ENCODE data around the gene FAR1. TPM values are rescaled to one million over a fixed set of nuclear protein-coding genes. Genes with fewer than 3 reads are reported as not detected.
"Not testable (repeated sequence)": the region's sequence is repeated elsewhere in the genome, so short reads cannot be mapped to it uniquely, and the experiment has no call there.

FAR1 gene
- total RNA-seq, 2 experiments from 2014 or later, result 34.8 to 36.4 TPM

GRCh38 chr11:13649619-13650018 is 18.8 kb upstream of the FAR1 start:
- CTCF ChIA-PET, result no interaction called here
- no peaks in the 10 kb centered on the region for H3K9me3 Mint-ChIP-seq (ENCODE audit: low read depth)
- ATAC-seq (no peak), DNase-seq (no peak)
- intact Hi-C loops (cut with DNase I, micrococcal nuclease), result no loop called here
- no peaks in the 10 kb centered on the region for H3K36me3 Mint-ChIP-seq (ENCODE audit: low read depth)
- H3K4me1 Mint-ChIP-seq, result no peaks in the 10 kb centered on the region
- POLR2A ChIA-PET, result no interaction called here
- H3K27ac Mint-ChIP-seq, result no peak overlapping the region
- H3K4me3 Mint-ChIP-seq, result no peak overlapping the region
- H3K27me3 Mint-ChIP-seq, result peaks cover 16% of the 10 kb centered on the region

GRCh38 chr11:13651515-13651914 is 17.0 kb upstream of the FAR1 start:
- H3K27ac Mint-ChIP-seq, H3K4me3 Mint-ChIP-seq, DNase-seq: not testable (repeated sequence)

GRCh38 chr11:13661074-13661623 is 7.3 kb upstream of the FAR1 start:
- no peak overlapping the region for H3K27ac Mint-ChIP-seq
- H3K36me3 Mint-ChIP-seq (ENCODE audit: low read depth), result no peaks in the 10 kb centered on the region
- H3K27me3 Mint-ChIP-seq, result peaks cover 11% of the 10 kb centered on the region
- intact Hi-C loops (cut with DNase I, micrococcal nuclease), result no loop called here
- H3K9me3 Mint-ChIP-seq (ENCODE audit: low read depth), result peaks cover 8% of the 10 kb centered on the region
- H3K4me1 Mint-ChIP-seq, result no peaks in the 10 kb centered on the region
- no peak for ATAC-seq
- no peak overlapping the region for H3K4me3 Mint-ChIP-seq
- no peak for DNase-seq
- CTCF ChIA-PET, result no interaction called here
- POLR2A ChIA-PET, result no interaction called here

More at GRCh38 chr11:13651515-13651914, 17.0 kb upstream of the FAR1 start:
- intact Hi-C loops (cut with DNase I, micrococcal nuclease); H3K4me1 Mint-ChIP-seq; H3K36me3 Mint-ChIP-seq (ENCODE audit: low read depth); H3K9me3 Mint-ChIP-seq (ENCODE audit: low read depth); POLR2A ChIA-PET; ATAC-seq; CTCF ChIA-PET: not testable (repeated sequence)
- H3K27me3 Mint-ChIP-seq, result peaks cover 18% of the 10 kb centered on the region

GRCh38 chr11:13663631-13664071 is 4.8 kb upstream of the FAR1 start:
- H3K4me1 Mint-ChIP-seq, result peaks cover 8% of the 10 kb centered on the region
- POLR2A ChIA-PET, result no interaction called here
- no peaks in the 10 kb centered on the region for H3K36me3 Mint-ChIP-seq (ENCODE audit: low read depth)
- DNase-seq, result no peak
- intact Hi-C loops (cut with DNase I, micrococcal nuclease), result no loop called here
- CTCF ChIA-PET, result no interaction called here
- H3K27me3 Mint-ChIP-seq, result peaks cover 15% of the 10 kb centered on the region
- no peak overlapping the region for H3K4me3 Mint-ChIP-seq
- H3K9me3 Mint-ChIP-seq (ENCODE audit: low read depth), result peaks cover 8% of the 10 kb centered on the region
- no peak for ATAC-seq
- H3K27ac Mint-ChIP-seq, result no peak overlapping the region

GRCh38 chr11:13664351-13664750 is 4.1 kb upstream of the FAR1 start:
- no peak for ATAC-seq
- intact Hi-C loops (cut with DNase I, micrococcal nuclease), result no loop called here
- peaks cover 15% of the 10 kb centered on the region for H3K27me3 Mint-ChIP-seq
- H3K9me3 Mint-ChIP-seq (ENCODE audit: low read depth), result peaks cover 3% of the 10 kb centered on the region
- DNase-seq, result no peak
- no peak overlapping the region for H3K27ac Mint-ChIP-seq
- ChIA-PET CTCF (no interaction called here), POLR2A (no interaction called here)
- no peak overlapping the region for H3K4me3 Mint-ChIP-seq
- peaks cover 4% of the 10 kb centered on the region for H3K36me3 Mint-ChIP-seq (ENCODE audit: low read depth)
- H3K4me1 Mint-ChIP-seq, result peaks cover 12% of the 10 kb centered on the region

GRCh38 chr11:13666708-13667107 is 1.8 kb upstream of the FAR1 start:
- intact Hi-C loops (cut with DNase I, micrococcal nuclease), result loop anchor here (5.0 kb wide), 3 partner anchors 201 to 989 kb away; partner anchors contain the start of gene BMAL1 (in 1 of the 2)
- ATAC-seq, result no peak
- ChIA-PET POLR2A (no interaction called here), CTCF (interaction anchor here (1.1 to 1.6 kb wide), 3 partner anchors 8 to 201 kb away, joined by 3 to 6 read pairs (median 3); no protein-coding TSS in a partner anchor)
- Mint-ChIP-seq H3K4me1 (peaks cover 33% of the 10 kb centered on the region), H3K36me3 (ENCODE audit: low read depth) (peaks cover 18% of the 10 kb centered on the region), H3K27me3 (peaks cover 15% of the 10 kb centered on the region), H3K4me3 (no peak overlapping the region), H3K27ac (no peak overlapping the region), H3K9me3 (ENCODE audit: low read depth) (no peaks in the 10 kb centered on the region)
- DNase-seq, result no peak

GRCh38 chr11:13667245-13667644 is 1.2 kb upstream of the FAR1 start:
- peaks cover 38% of the 10 kb centered on the region for H3K4me1 Mint-ChIP-seq
- peaks cover 21% of the 10 kb centered on the region for H3K36me3 Mint-ChIP-seq (ENCODE audit: low read depth)
- peaks cover 13% of the 10 kb centered on the region for H3K27me3 Mint-ChIP-seq
- ChIA-PET CTCF (interaction anchor here (0.9 to 1.6 kb wide), 7 partner anchors 9 to 202 kb away, joined by 3 to 6 read pairs (median 3); no protein-coding TSS in a partner anchor), POLR2A (interaction anchor here (1.8 kb wide), 1 partner anchor 204 kb away, joined by 7 read pairs; the partner anchor contains the start of gene BTBD10)
- peak; percentile 6 for DNase-seq
- peak overlapping the region; percentile 95 for H3K4me3 Mint-ChIP-seq
- no peaks in the 10 kb centered on the region for H3K9me3 Mint-ChIP-seq (ENCODE audit: low read depth)
- peak overlapping the region; percentile 82 for H3K27ac Mint-ChIP-seq
- ATAC-seq, result no peak
- intact Hi-C loops (cut with DNase I, micrococcal nuclease), result loop anchor here (5.0 kb wide), 3 partner anchors 200 to 990 kb away; partner anchors contain the start of gene BMAL1 (in 1 of the 2)

GRCh38 chr11:13667795-13668101 is 720 bp upstream of the FAR1 start:
- POLR2A ChIA-PET, result interaction anchor here (1.8 kb wide), 1 partner anchor 205 kb away, joined by 7 read pairs; the partner anchor contains the start of gene BTBD10
- CTCF ChIA-PET, result interaction anchor here (0.9 to 1.6 kb wide), 7 partner anchors 10 to 202 kb away, joined by 3 to 6 read pairs (median 3); no protein-coding TSS in a partner anchor
- Mint-ChIP-seq H3K9me3 (ENCODE audit: low read depth) (no peaks in the 10 kb centered on the region), H3K4me3 (peak overlapping the region; percentile 95), H3K36me3 (ENCODE audit: low read depth) (peaks cover 22% of the 10 kb centered on the region), H3K27ac (peak overlapping the region; percentile 82), H3K27me3 (peaks cover 9% of the 10 kb centered on the region), H3K4me1 (peaks cover 43% of the 10 kb centered on the region)
- ATAC-seq (no peak), DNase-seq (no peak)
- intact Hi-C loops (cut with DNase I, micrococcal nuclease), result loop anchor here (1.0 to 5.0 kb wide), 8 partner anchors 200 to 990 kb away; partner anchors contain the start of genes BMAL1 (in 2 of the 2), BTBD10 (in 2 of the 2), COPB1 (in 1 of the 2) and PSMA1 (in 1 of the 2)

GRCh38 chr11:13668957-13669521 is 571 bp downstream of the FAR1 start:
- ATAC-seq (peak; percentile 6), DNase-seq (peak; percentile 67)
- Mint-ChIP-seq H3K27ac (peak overlapping the region; percentile 96), H3K4me3 (peak overlapping the region; percentile 95), H3K4me1 (peaks cover 48% of the 10 kb centered on the region), H3K27me3 (peaks cover 8% of the 10 kb centered on the region), H3K36me3 (ENCODE audit: low read depth) (peaks cover 27% of the 10 kb centered on the region), H3K9me3 (ENCODE audit: low read depth) (no peaks in the 10 kb centered on the region)
- CTCF ChIA-PET, result interaction anchor here (1.1 kb wide), 1 partner anchor 42 kb away, joined by 3 read pairs; no protein-coding TSS in a partner anchor
- POLR2A ChIA-PET, result interaction anchor here (1.8 kb wide), 1 partner anchor 206 kb away, joined by 7 read pairs; the partner anchor contains the start of gene BTBD10
- intact Hi-C loops (cut with DNase I, micrococcal nuclease), result loop anchor here (1.0 to 5.0 kb wide), 8 partner anchors 198 to 992 kb away; partner anchors contain the start of genes BMAL1 (in 2 of the 2), BTBD10 (in 2 of the 2), COPB1 (in 1 of the 2) and PSMA1 (in 1 of the 2)

GRCh38 chr11:13669544-13670488 is 1.3 kb downstream of the FAR1 start:
- intact Hi-C loops (cut with DNase I, micrococcal nuclease), result loop anchor here (2.0 to 5.0 kb wide), 6 partner anchors 197 to 993 kb away; partner anchors contain the start of genes BMAL1 (in 1 of the 2), COPB1 (in 1 of the 2) and PSMA1 (in 1 of the 2)
- ChIA-PET POLR2A (no interaction called here), CTCF (interaction anchor here (0.6 kb wide), 1 partner anchor 1732 kb away, joined by 3 read pairs; no protein-coding TSS in a partner anchor)
- Mint-ChIP-seq H3K4me3 (peak overlapping the region; percentile 95), H3K4me1 (peaks cover 54% of the 10 kb centered on the region), H3K27me3 (peaks cover 5% of the 10 kb centered on the region), H3K36me3 (ENCODE audit: low read depth) (peaks cover 30% of the 10 kb centered on the region), H3K27ac (peak overlapping the region; percentile 96), H3K9me3 (ENCODE audit: low read depth) (no peaks in the 10 kb centered on the region)
- ATAC-seq (no peak), DNase-seq (peak; percentile 24)

Data from activated CD4-positive, alpha-beta T cell treated with anti-CD3 and anti-CD28 coated beads for 36 hours (primary cell).